ENCODE measurements around the gene CPXM2.

CPXM2 gene

DNA sequence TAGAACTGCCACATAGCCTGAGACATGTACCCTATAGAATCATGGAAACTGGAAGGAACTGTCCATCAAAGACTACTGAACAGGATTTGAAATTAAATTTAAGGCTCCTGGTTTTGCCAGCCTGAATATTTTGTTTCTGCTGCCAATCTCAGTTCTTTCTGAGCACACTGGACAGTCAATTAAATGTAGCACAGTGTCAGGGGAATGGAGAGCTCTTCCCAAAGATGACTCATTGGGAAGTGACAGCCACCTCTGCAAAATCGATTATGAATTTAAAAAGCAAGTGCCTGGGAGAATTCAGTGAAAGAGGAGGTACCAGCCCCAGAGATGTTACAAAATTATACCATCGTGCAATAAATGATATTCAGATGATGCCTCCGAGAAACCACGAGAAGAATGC is 47.8 kb downstream of the CPXM2 start:
- no peak for DNase-seq

DNA sequence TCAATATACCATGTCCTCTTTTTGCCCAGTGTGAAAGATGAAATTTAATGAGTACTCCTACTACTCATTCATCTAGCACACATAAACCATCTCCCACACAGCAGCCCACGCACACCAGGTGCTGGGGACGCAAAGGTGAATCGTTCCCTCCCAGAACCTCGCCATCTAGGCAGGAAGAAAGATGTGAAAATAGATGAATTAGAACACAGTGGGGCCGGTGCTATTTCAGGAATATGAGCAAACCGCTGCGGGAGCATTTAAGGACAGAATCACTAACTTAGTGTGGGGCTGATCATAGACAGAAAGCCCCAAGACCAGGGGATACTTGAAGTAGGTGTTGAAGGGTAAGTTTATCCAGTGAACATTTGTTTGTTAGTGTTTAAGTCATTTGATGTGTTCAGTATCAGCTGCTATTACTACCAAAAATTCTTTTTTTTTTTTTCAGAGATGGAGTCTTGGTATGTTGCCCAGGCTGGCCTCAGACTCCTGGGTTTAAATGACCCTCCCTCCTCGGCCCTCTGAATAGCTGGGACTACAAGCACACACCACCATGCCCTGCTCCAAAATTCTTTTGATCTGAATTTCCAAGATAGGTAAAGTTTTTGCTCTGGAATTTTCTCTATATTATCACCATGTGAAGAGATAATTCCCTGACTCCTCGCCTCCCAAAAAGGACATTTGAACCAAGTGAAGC is 48.8 kb downstream of the CPXM2 start:
- DNase-seq, result no peak

DNA sequence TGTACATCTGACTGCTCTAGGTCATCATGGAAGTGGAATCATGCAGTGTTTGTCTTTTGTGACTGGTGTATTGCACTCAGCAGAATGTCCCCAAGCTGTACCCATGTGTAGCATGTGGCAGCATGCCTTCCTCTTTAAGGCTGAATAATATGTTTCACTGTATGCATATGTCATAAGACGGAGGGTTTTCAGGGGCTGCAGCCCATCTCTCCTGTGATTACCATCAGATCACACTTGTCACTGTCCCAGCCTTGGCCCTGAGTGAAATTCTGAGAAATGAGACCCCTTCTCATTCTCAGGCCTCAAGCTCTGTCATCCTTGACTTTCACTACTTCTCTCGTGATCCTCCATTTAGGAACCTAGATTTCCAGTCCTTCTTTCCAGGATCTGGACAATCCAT is 50.0 kb downstream of the CPXM2 start:
- DNase-seq, result no peak

DNA sequence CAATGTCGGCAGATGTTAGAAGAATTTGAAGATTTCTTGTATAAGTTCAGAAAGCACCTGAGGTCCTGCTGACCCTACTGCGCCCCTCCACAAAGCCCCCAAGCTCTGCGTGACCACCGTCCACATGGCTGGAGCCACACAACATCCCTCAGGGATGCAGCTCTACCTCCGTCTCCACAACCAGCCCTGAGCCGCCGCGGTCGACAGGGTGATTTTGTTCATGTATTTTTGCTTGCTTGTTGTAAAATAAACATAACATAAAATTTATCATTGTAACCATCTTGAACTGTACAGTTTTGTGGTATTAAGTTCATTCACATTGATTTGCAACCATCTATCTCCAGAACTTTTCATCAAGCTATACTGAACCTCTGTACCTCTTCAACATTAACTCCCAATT is 50.5 kb downstream of the CPXM2 start:
- DNase-seq, result no peak

DNA sequence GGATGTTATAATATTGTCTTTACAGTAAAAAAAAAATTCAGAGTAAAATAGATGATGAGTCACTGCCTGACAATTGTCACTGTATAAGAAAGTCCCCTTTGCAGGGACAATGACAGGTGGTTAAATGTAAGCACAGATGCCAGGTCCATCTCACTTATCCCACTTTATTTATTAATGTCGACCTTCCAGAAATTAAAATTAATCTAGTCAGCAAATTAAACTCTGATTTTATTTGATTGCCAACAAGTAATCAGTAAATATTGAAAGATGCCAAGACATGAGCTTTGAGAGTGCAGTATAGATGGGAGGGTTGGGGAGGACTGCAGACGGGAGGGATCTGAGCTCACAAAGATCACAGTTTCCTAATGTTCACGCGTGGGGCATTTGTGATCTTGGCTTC is 50.9 kb downstream of the CPXM2 start:
- no peak for DNase-seq

DNA sequence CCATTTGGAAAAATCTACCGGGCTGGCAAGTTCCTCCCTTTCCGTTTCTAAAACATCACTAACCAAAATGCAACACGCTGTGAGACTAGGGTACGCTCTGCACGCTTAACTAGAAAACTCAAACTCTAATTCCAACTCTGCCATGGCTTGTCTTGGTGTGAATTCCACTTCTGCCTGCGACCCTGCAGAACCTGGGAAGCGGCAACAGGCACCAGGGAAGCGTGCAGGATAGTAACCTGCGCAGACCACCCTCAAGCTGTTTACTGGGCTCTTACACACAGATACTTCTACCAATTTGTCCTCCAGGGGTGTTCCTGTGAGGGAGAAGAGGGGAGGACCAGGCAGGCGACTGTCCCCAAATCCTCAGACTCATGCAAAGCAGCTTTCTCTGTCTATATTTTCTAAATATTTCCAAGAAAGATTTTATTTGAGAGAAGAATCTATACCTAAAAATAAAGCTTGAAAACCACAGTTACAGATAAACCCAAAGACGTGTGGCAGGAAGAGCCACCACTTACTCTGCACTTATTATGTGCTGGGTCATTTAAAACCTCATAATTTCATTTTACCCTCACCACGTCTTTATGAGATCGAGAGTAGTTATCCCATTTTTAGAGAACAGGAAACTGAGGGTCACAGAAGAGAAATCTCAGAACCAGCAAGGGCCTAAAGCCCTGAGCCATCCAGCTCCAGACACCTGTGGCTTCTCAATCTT is 52.9 kb downstream of the CPXM2 start:
- no peak for DNase-seq

DNA sequence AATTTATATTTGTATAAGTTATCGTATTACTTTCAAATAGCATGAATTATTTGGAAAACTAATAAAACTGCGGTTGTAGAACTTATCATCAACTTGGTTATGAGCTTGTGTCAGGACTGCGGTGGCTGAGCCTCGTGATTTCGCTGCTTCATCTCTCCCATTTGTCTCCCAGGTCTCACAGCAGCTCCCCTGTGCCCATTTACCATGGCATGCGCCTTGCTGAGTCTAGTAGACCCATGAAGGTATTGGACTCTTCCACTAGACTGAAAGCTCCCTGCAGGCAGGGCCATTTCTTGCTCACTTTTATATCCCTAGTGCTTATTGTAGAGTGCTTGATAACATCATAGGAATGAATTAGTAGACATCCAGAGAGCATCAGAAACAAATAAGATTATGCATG is 53.9 kb downstream of the CPXM2 start:
- DNase-seq, result no peak

DNA sequence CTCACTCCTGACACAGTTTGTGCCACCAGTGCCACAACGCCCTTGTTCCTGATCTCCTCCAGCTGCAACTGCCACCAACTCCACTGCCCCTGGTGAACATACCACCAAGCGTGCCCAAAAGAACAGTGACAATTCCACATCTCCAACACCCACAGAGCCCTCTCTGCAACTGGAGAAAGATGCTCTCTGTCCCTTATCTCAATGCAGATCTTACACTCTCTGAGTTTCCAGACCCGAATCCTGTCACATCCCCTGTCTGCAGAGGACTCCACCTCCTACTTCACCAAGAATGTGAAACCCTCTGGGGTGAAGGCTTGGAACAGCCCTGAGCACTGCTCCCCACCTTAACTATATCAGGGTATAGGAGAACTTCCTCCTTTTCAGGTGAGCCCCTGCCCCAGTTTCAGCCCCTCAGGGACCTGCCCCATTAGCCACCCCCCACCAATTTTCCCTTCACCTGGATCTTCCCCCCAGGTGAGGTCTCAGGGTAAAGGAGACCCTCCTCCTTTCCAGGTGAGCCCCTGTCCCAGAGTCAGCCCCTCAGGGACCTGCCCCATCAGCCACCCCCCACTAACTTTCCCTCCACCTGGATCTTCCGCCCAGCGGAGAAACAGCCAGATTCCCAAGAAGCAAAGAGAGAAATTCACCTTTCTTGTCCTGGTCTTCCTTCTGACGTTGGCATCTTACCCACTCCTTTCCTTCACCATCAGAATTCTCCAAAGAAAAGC is 55.0 kb downstream of the CPXM2 start:
- no peak for DNase-seq

DNA sequence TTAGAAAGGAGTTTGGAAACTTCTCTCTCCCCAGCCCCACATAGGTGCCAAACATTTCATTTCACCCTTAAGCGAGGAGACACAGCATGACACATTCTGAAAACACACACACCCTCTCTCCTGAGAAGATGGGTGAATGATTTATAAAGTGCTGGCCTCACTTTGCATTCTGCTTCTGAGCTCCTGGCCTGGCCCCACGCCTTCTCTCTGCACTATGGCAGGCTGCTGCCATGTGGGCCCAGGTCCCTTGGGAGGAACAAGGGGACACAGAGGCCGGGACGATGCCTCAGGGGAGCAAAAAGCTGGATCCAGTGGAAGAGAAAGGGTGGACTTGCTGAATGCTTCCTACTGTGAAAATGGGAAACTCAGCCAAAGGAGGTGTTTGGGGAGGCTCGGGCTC is 56.0 kb downstream of the CPXM2 start:
- no peak for DNase-seq

DNA sequence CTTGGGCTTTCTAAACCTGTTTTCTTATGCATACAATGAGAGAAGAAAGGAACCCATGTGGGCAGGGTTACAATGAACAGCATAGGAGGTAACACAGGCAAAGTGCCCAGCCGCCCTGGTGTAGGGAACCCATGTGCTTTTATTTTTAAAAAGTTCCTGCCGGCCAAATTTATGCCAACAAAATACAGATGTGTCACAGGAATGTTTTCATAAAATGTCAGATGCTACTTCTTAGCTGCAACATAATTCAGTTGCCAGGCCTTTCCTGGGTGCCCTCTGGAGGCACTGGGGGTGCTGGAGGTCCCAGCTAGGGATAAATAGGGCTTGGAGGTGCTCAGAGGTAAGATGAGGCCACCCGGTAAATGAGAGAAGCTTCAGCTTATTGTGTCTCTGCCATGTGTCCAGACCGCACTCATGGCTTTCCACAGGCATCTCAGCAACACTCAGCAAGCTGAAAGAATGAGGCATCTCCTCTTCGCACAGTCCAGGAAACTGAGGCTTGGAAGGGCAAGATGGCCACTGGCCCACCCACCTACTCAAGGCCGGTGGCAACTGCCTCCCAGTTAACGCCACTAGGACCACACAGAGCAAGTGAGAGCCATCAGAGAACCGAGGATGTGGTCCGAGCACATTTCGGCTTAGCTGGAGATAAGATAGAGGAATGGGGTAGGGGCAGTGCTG is 58.3 kb downstream of the CPXM2 start:
- no peak for DNase-seq

DNA sequence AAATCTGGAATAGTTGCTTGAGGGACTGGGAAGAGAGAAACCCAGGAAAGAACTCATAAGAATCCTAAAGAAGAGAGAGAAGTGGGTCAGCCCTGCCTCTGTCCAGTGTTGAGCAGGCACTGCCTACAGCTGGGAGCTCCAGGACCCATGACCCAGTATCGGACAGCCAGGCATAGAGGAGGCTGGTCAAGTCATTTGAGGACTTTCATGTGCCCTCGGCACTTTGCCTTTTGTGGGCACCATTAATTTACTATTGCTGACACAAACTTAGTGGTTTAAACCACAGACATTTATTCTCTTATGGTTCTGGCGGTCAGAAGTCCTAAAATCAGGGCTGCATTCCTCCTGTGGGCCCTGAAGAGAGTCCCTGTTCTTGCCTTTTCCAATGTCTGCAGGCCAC is 60.3 kb downstream of the CPXM2 start:
- DNase-seq, result no peak

DNA sequence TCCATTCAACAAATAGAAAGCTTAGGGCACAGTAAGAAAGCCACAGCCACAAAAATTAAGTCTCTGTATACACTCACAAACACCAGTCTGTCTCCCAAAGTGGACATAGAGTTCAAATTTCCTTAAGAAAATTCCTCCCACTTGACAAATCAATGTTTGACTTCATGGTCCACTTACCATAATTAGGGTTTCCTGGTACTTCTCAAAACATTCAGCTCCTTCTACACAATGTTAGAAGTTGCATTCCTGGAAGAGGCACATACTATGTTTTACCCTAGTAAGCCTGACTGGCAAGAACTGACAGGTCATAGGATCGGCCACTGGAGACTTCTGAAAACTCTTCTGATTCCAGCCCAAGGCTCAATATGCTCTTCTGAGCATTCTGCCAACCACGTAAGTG is 70.5 kb downstream of the CPXM2 start:
- DNase-seq, result no peak

DNA sequence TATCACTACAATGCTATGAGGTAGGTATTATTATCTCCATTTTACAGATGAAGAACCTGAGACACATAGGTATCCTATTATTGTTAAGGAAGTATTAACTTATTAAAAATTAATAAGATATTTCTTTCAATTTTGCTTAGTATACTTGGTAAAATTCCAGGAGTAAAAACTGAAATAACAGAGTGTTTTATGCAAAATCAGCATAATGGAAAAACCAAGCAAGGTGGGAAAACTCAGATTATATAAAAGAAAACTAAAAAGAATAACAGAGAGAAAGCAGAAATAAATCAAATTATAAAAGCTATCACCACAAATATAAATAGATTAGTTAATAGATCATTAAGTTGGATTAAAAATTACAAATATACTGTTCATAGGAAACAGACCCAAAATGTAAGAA is 82.0 kb downstream of the CPXM2 start:
- DNase-seq, result no peak

DNA sequence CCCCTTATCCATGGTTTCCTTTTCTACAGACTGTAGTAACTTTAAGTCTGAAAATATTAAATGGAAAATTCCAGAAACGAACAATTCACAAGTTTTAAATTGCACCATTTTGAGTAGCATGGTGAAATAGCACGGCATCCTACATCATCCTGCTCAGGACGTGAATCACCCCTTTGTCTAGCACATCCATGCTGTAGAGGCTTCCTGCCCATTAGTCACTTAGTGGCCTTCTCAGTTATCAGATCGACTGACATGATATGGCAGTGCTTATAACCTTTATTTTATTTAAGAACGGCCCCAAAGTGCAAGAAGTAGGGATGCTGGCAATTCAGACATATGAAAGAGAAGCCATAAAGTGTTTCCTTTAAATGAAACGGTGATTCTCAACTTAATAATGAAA is 82.7 kb downstream of the CPXM2 start:
- no peak for DNase-seq

DNA sequence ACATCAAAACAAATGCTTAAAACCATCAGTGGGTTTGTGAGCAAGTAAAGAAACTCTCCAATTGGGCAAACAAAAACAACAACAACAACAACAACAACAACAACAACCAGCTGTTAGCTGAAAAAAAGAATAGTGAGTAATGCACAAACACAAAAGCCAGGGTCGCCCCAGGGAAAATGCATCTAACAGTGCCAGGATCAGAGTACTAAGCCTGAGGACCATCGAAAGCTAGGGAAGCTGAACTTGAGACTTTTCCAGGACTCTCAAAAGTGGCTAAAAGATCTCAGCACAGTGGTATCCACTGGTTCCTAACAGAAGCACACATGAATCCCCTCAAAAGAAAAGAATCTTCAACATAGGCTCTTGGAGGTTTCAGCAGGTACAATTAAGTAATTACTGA is 83.3 kb downstream of the CPXM2 start:
- no peak for DNase-seq

DNA sequence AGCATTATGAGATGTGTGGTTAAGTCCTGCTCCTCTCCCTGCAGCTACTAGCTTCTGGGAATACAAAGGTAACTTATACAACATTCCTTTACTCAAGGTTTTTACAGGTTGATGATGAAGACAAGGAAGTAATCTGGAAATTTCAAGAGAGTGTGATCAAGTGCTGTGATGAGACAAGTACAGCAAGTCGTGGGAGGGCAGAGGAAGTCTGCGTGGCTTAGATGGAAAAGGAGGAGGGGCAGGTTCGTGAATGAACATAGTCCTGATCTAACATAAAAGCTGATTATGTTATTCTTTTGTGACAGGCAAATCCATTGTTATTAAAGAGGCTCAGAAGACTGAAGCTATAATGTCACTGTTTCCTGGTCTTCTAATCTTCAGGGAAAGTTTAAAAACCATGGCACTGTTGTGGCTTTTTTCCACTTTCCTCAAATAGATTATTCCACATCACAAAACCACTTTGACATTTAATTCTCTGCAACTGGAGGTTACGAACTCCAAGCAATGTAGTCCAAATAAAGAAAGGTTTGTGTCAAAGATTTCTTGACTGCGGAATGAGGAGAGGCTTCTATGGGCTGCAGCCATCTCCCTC is 84.1 kb downstream of the CPXM2 start:
- no peak for DNase-seq

DNA sequence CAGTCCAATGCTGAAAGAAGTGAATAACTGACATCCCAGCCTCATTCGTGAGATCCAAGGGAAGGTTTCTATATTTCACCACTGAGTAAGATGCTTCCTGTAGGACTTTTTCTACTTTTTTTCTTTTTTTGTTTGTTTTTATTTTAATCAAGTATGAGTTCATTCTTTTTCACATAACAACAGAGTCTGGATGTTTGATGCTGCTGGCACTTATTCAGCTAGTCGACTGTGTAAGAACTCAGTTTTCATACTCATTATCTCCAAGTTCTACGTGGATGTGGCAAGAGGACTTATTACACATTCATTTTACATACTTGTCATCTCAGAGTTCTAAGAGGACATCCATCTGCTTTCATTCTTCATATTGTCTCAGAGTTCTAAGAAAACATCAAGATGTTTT is 86.9 kb downstream of the CPXM2 start:
- no peak for DNase-seq

DNA sequence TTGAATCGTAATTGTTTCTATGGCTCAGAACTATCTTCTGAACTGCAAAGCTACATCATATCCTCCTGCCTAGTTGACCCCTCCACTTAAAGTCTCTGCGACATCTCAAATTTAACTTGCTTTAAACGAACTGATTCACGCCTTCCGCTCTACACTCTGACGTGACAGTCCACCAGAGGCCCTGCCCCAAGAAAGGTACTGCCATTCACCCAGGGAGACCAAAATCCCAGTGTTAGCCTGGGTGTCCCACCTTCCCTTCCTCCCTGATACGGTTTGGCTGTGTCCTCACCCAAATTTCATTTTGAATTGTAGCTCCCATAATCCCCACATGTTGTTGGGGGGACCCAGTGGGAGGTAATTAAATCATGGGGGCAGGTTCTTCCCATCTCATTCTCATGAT is 90.8 kb downstream of the CPXM2 start:
- DNase-seq, result no peak

DNA sequence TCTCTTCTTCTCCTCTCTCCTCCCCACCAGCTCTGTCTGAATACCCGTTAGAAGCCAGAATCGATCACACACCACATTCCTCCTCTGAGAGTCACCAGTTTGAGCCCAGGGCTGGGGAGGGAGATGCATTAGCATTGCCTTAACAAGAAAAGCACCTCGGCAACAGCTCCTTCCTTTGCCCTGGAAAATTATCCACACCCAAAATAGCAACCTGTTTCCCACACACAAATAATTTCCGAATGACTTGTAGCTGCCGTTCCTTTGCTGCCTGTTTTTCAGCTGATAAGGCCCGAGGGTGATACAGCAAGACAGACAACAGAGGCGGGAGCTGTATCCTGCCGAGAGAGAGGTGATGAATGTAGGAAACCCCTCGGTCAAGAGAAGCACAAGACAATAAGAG is 91.3 kb downstream of the CPXM2 start:
- peak; percentile 30 for DNase-seq

DNA sequence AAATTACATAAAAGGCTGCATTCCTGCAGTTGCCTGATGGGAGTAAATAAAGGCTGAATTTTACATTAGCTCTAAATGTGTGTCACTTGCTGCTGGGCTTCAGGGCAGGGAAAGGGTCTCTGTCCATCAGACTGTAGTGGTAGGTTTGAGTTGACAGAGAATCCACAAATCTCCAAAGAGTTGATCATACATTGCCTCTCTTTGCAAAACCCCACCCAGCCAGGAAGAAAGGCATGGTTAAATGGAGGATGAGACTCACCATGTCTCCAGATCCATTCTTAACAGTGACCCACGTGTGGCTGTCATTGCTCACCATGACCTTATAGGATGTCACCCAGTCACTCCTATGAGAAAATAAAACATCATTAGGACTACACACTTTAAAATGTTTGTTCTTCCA is 92.8 kb downstream of the CPXM2 start:
- no peak for DNase-seq

DNA sequence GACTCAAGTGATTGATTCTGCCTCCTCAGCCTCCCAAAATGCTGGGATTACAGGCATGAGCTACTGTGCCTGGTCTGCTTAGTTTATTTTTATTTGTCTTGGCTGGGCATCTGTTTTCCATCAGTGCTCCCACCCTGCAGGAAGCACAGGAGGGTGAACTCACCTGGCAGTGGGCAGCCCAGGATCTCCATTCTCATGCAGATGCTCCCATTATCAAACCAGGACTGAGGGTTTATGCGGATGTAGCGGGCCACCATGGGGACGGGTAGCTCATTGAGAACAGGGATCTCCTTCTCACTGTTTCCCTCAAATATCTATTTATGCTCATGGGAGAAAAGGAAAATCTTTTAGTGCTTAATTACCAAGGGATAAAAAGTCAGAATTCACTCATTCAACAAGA is 93.8 kb downstream of the CPXM2 start:
- DNase-seq, result no peak

DNA sequence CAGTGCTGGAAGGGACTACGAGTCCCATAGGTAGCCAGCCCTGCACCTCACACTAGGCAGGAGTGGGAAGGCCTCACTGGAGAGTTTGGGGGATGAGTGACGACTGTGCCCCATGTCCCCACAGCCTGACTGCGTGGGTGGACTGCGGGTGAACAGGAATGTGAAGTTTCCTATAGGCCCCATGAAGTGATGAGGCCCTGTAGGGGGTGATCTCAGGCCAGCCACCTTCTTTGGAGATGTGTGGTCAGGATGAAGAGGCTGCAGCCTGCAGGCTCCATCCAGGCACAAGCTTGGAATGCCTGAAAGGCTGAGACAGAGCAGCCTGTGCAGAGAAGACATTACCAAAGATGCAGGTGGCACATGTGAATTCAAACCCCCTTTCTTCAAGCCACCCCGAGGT is 94.9 kb downstream of the CPXM2 start:
- DNase-seq, result no peak

DNA sequence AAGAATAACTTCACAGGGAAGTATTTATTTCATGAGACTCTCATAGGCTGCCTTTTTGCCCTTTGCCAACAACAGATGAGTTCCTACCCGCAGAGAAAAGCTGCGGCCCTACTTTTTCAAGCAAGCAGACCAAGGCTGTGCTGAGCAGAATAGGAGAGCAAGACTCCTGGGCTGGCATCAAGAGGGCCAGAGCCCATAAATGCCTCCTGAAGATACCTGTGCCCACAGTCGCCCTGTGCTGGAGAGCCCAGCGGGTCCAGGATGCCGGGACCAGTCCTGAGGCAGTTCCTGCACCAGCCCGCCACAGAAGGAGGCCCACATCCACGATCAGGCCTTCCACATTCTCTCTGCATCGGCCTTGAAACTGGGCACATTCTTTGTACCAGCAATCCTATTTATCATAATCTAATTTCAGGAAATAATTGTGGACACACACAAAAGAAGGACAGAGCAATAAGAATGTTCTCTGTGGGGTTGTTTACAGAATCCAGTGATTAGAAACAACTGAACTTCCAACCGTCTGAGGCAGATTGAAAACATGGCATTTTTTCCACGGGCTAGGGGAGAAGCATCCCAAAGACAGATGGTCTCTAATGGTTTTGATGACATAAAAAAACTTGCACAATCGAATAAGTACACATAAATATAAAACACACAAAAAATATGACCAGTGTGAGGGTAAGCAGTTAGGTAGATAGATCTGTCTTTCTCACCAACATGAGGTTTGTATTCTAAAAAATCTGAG is 95.6 kb downstream of the CPXM2 start:
- DNase-seq, result no peak

Measured in hematopoietic multipotent progenitor cell treated with erythropoietin and hydrocortisone succinate and interleukin-3 and kit ligand, for 4 days (in vitro differentiated cells).